GM12878 (cell line): ENCODE measurements around the gene CACNA1S.

ENCODE experiments used
- BRCA1 ChIP-seq: IDR thresholded peaks from 2 replicates; pipeline ENCODE4 v1.6.1; 2011; ENCODE audit warnings: low read depth, low read length, improper control_type of control experiment
- FOXM1 ChIP-seq: IDR thresholded peaks from 2 replicates; pipeline ENCODE4 v1.6.1; 2012; ENCODE audit warnings: low read depth, mild to moderate bottlenecking, inconsistent platforms, low read length, moderate library complexity
- GABPA ChIP-seq: IDR thresholded peaks from 2 replicates; pipeline ENCODE4 v1.6.1; 2014; ENCODE audit warnings: antibody characterized with exemption, low read depth, mild to moderate bottlenecking, inconsistent platforms
- MYC ChIP-seq: IDR thresholded peaks from 2 replicates; pipeline ENCODE4 v1.6.1; 2011; ENCODE audit warnings: mild to moderate bottlenecking, low read length, moderate library complexity, inconsistent platforms; ENCODE audit not compliant: insufficient read depth, insufficient replicate concordance, insufficient read length, severe bottlenecking
- POLR2AphosphoS5 ChIP-seq: IDR thresholded peaks from 2 replicates; pipeline ENCODE4 v1.6.1; 2011; ENCODE audit warnings: mild to moderate bottlenecking, low read length, inconsistent platforms

- TF ChIP-seq BRCA1: no peak
- no peak for TF ChIP-seq GABPA
- no peak for TF ChIP-seq POLR2AphosphoS5
- no peak for TF ChIP-seq FOXM1
- TF ChIP-seq MYC: no peak
These were observed 68.1 kb downstream of the CACNA1S start for GRCh38 chr1:201044119-201044518.
